ENCODE measurements around the gene GPR176.

GPR176 gene

GRCh38 chr15:39859636-39860035 is 60.4 kb downstream of the GPR176 start:
- TF ChIP-seq SPI1 (IDR thresholded peaks at IDR 0.05; ENCODE audit: borderline replicate concordance, low read depth) (no peak), REST (IDR thresholded peaks at IDR 0.05; ENCODE audit: insufficient replicate concordance, low read depth) (no peak)
- DNase-seq (ENCODE audit: low read depth in 1 of 2, low spot score in 1 of 2) = no peak

GRCh38 chr15:39857132-39857531 is 62.9 kb downstream of the GPR176 start:
- Histone ChIP-seq H3K27ac (replicated peaks) (no peak overlapping the region), H3K4me3 (replicated peaks; ENCODE audit: insufficient read depth, low read length) (no peak overlapping the region), H3K27me3 (ENCODE audit: insufficient read depth, poor library complexity, severe bottlenecking) (no peaks in the 10 kb centered on the region)
- no peak for DNase-seq (ENCODE audit: low read depth in 1 of 2, low spot score in 1 of 2)
- no peak for TF ChIP-seq CTCF (IDR thresholded peaks at IDR 0.05; ENCODE audit: insufficient read depth, low read length)

More at GRCh38 chr15:39859636-39860035, 60.4 kb downstream of the GPR176 start:
- Histone ChIP-seq H3K27ac (replicated peaks) (no peak overlapping the region), H3K4me3 (replicated peaks; ENCODE audit: insufficient read depth, low read length) (no peak overlapping the region), H3K27me3 (ENCODE audit: insufficient read depth, poor library complexity, severe bottlenecking) (no peaks in the 10 kb centered on the region)

- Histone ChIP-seq H3K27ac (replicated peaks) (no peak overlapping the region), H3K27me3 (ENCODE audit: insufficient read depth, poor library complexity, severe bottlenecking) (no peaks in the 10 kb centered on the region), H3K4me3 (replicated peaks; ENCODE audit: insufficient read depth, low read length) (no peak overlapping the region)
- TF ChIP-seq SPI1 (IDR thresholded peaks at IDR 0.05; ENCODE audit: borderline replicate concordance, low read depth) = no peak
- TF ChIP-seq POLR2AphosphoS5 (IDR thresholded peaks at IDR 0.05; ENCODE audit: low read depth) = no peak
- TF ChIP-seq GABPA (IDR thresholded peaks at IDR 0.05; ENCODE audit: low read depth) = no peak
- TF ChIP-seq CTCF (IDR thresholded peaks at IDR 0.05; ENCODE audit: insufficient read depth, low read length) = no peak
- TF ChIP-seq REST (IDR thresholded peaks at IDR 0.05; ENCODE audit: insufficient replicate concordance, low read depth) = no peak
- no peak for DNase-seq (ENCODE audit: low read depth in 1 of 2, low spot score in 1 of 2)
Observed at GRCh38 chr15:39856357-39856756, 63.7 kb downstream of the GPR176 start.

GRCh38 chr15:39855400-39855799 is 64.7 kb downstream of the GPR176 start:
- Histone ChIP-seq H3K27me3 (ENCODE audit: insufficient read depth, poor library complexity, severe bottlenecking) (no peaks in the 10 kb centered on the region), H3K27ac (replicated peaks) (no peak overlapping the region), H3K4me3 (replicated peaks; ENCODE audit: insufficient read depth, low read length) (no peak overlapping the region)
- TF ChIP-seq CTCF (IDR thresholded peaks at IDR 0.05; ENCODE audit: insufficient read depth, low read length) (no peak), SPI1 (IDR thresholded peaks at IDR 0.05; ENCODE audit: borderline replicate concordance, low read depth) (no peak), GABPA (IDR thresholded peaks at IDR 0.05; ENCODE audit: low read depth) (no peak), REST (IDR thresholded peaks at IDR 0.05; ENCODE audit: insufficient replicate concordance, low read depth) (no peak), POLR2AphosphoS5 (IDR thresholded peaks at IDR 0.05; ENCODE audit: low read depth) (no peak)
- no peak for DNase-seq (ENCODE audit: low read depth in 1 of 2, low spot score in 1 of 2)
